Right atrium auricular region (tissue), 2 donors: ENCODE data around the gene ADGRF3. TPM values are rescaled to one million over a fixed set of nuclear protein-coding genes. Genes with fewer than 3 reads are reported as not detected.

Experiments used
- DNase-seq: peaks from one replicate; pipeline ENCODE4 v3.0.0-alpha.2; 2019; ENCODE audit warnings: low spot score
- H3K27ac ChIP-seq, 2 donors: fragments of 200-600 bp; sonication (generic); 1 replicate in 1 of 2; 2 replicates in 1 of 2; pipeline ENCODE4 v1.5.1; 2016 to 2019
- H3K27me3 ChIP-seq, 2 donors: fragments of 200-600 bp; sonication (generic); one replicate each; pipeline versions ENCODE4 v1.5.1 to v1.6.0; 2017 to 2019
- H3K36me3 ChIP-seq: fragments of 200-600 bp; sonication (generic); one replicate; pipeline ENCODE4 v1.5.1; 2016
- H3K4me1 ChIP-seq, 2 donors: fragments of 200-600 bp; sonication (generic); one replicate each; pipeline versions ENCODE4 v1.5.1 to v1.6.0; 2017 to 2019
- H3K4me3 ChIP-seq, 2 donors: fragments of 200-600 bp; sonication (generic); 1 replicate in 1 of 2; 2 replicates in 1 of 2; pipeline ENCODE4 v1.5.1; 2017 to 2019; ENCODE audit warnings: mild to moderate bottlenecking in 1 of 2, moderate library complexity in 1 of 2
- H3K9me3 ChIP-seq, 2 donors: fragments of 200-600 bp; sonication (generic); one replicate each; pipeline ENCODE4 v1.5.1; 2019
- total RNA-seq, 2 donors: library from RNA; depleted of rRNA; stranded (reverse); fragments of >200 nt; gene quantifications; one replicate each; pipeline ENCODE4 v1.1.0, GENCODE V29; 2016
- TF ChIP-seq, protein P1 (sequence below), 2 donors: fragments of 200-600 bp; sonication (generic); IDR thresholded peaks; one replicate each; pipeline ENCODE4 v1.5.1; 2019; ENCODE audit warnings: antibody characterized with exemption in 2 of 2

The ADGRF3 gene
- total RNA-seq, 2 donors from 2014 or later, result not detected

DNA sequence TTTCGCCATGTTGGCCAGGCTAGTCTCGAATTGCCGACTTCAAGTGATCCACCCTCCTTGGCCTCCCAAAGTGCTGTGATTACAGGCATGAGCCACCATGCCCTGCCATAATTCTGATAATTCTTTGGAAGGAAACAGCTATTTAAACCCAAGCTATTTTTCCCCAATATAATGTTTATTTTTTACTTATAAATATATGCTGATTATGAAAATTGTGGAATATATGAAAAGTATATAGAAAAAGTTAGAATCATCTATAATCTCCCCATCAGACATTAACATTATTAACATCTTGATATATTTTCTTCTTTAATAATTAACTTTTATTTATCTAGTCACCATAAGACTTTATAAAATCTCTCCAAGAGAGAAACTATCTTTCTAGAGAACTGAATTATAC, 60.7 kb downstream of the ADGRF3 start:
- Histone ChIP-seq H3K36me3 (peaks cover 93% of the 10 kb centered on the region), H3K4me1 (no peaks in the 10 kb centered on the region), H3K9me3 (no peaks in the 10 kb centered on the region), H3K27ac (no peak overlapping the region), H3K4me3 (no peak overlapping the region), H3K27me3 (no peaks in the 10 kb centered on the region)
- no peak for DNase-seq
- TF ChIP-seq, protein P1, sequence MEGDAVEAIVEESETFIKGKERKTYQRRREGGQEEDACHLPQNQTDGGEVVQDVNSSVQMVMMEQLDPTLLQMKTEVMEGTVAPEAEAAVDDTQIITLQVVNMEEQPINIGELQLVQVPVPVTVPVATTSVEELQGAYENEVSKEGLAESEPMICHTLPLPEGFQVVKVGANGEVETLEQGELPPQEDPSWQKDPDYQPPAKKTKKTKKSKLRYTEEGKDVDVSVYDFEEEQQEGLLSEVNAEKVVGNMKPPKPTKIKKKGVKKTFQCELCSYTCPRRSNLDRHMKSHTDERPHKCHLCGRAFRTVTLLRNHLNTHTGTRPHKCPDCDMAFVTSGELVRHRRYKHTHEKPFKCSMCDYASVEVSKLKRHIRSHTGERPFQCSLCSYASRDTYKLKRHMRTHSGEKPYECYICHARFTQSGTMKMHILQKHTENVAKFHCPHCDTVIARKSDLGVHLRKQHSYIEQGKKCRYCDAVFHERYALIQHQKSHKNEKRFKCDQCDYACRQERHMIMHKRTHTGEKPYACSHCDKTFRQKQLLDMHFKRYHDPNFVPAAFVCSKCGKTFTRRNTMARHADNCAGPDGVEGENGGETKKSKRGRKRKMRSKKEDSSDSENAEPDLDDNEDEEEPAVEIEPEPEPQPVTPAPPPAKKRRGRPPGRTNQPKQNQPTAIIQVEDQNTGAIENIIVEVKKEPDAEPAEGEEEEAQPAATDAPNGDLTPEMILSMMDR (IDR thresholded peaks at IDR 0.05), result no peak

- DNase-seq, result no peak
- no peaks in the 10 kb centered on the region for H3K9me3 ChIP-seq
- H3K27ac ChIP-seq, result no peak overlapping the region
- H3K4me3 ChIP-seq, result no peak overlapping the region
- TF ChIP-seq, protein P1 (IDR thresholded peaks at IDR 0.05), result no peak
- no peaks in the 10 kb centered on the region for H3K27me3 ChIP-seq
- H3K4me1 ChIP-seq, result no peaks in the 10 kb centered on the region
- H3K36me3 ChIP-seq, result peaks cover 95% of the 10 kb centered on the region
These were observed 62.5 kb downstream of the ADGRF3 start for GRCh38 chr2:26284132-26284531.

GRCh38 chr2:26283606-26284005, 63.0 kb downstream of the ADGRF3 start:
- no peak overlapping the region for H3K27ac ChIP-seq
- H3K4me3 ChIP-seq, result no peak overlapping the region
- no peaks in the 10 kb centered on the region for H3K9me3 ChIP-seq
- TF ChIP-seq, protein P1 (IDR thresholded peaks at IDR 0.05), result no peak
- H3K4me1 ChIP-seq, result no peaks in the 10 kb centered on the region
- peaks cover 95% of the 10 kb centered on the region for H3K36me3 ChIP-seq
- H3K27me3 ChIP-seq, result no peaks in the 10 kb centered on the region
- no peak for DNase-seq

DNA sequence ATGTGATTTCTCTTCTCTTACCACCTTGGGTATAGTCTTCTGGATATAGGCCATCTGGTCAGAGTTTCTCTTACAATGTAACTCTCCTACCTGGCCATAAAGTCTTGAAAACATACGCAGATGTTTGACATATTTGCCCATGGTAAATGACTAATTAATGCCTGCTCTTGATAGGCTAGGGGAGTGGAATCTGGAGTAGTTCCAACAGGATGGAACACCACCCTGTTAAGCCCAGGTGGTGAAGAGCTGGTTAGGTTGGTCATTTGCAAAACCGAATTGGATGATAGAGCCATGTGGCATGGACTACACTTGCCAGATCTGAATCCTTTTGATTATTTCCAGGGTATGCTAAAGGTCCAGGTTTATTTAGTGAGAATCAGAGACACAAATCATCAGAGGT, 65.4 kb downstream of the ADGRF3 start:
- TF ChIP-seq, protein P1 (IDR thresholded peaks at IDR 0.05), result no peak
- no peaks in the 10 kb centered on the region for H3K27me3 ChIP-seq

DNA sequence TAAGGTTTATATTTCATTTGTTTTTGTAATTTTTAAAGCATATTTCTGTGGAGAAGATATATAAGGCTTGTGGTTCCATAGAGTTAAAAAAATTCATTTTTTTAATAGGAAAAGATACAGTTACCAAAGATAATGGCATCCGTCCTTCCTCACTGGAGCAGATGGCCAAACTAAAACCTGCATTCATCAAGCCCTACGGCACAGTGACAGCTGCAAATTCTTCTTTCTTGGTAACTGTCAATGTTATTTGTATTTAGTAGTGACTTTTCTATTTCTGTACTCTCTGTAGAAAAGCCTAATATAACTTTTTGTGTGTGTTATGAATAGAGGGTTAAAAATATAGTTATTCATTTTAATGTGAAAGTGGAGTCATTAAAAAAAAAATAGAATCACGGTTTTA, 66.7 kb downstream of the ADGRF3 start:
- Histone ChIP-seq H3K9me3 (no peaks in the 10 kb centered on the region), H3K27ac (no peak overlapping the region), H3K36me3 (peaks cover 87% of the 10 kb centered on the region), H3K4me1 (peaks cover 0 to 8% of the 10 kb centered on the region in 2 donors), H3K27me3 (no peaks in the 10 kb centered on the region), H3K4me3 (no peak overlapping the region)
- TF ChIP-seq, protein P1 (IDR thresholded peaks at IDR 0.05), result no peak
- DNase-seq, result no peak

More for the DNA sequence above, 65.4 kb downstream of the ADGRF3 start:
- Histone ChIP-seq H3K27ac (no peak overlapping the region), H3K4me3 (no peak overlapping the region), H3K9me3 (no peaks in the 10 kb centered on the region), H3K36me3 (peaks cover 95% of the 10 kb centered on the region), H3K4me1 (no peaks in the 10 kb centered on the region)
- DNase-seq, result no peak

DNA sequence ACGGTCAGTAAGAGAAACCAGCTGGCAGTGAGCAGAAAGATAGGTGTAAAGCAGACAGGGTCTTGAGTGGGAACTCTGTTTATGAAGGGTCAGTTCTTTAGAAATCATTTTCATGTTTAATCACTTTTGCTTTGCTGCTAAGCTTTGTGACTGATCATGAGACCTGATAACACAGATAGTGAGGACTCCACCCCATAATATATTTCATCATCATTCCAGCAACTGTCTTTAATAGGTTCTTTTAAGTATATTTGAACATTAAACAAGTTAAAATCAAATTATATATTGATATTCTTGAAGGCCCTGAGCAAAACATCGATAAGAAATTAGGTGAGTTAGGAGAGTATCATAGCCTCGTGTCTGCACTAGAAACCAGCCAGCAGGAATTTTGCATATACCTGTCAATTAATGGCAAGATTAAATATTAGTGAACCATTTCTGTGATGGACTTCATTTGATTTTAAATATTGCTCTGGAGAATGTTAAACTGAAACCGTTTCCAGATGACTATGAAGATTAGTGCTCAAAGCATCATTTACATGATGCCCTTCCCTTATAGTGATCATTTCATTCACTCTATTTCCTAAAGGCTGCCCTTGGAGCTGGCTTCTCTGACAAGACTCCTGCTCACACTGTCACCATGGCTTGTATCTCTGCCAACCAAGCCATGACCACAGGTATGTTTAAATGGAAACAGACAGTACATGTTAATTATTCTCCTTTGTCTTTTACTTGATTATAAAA, 69.9 kb downstream of the ADGRF3 start:
- TF ChIP-seq, protein P1 (IDR thresholded peaks at IDR 0.05), result no peak
- H3K4me3 ChIP-seq, result no peak overlapping the region

More for the DNA sequence above, 69.9 kb downstream of the ADGRF3 start:
- no peak for DNase-seq
- Histone ChIP-seq H3K27ac (peak overlapping the region in 1 of 2 donors; percentile 87), H3K9me3 (no peaks in the 10 kb centered on the region), H3K4me1 (peaks cover 0 to 36% of the 10 kb centered on the region in 2 donors), H3K36me3 (peaks cover 55% of the 10 kb centered on the region), H3K27me3 (no peaks in the 10 kb centered on the region)
